Bronchial epithelial cell (primary cell): Measurements from ENCODE around the gene ILDR1. TPM values are rescaled to one million over a fixed set of nuclear protein-coding genes. Genes with fewer than 3 reads are reported as not detected.
A peak's percentile ranks its signal among the peaks of the same experiment; 100 is the strongest.

Experiments
- DNase-seq: peaks from one replicate; pipeline ENCODE4 v3.0.0-alpha.2; 2010; ENCODE audit warnings: low read depth
- FAIRE-seq: peaks from 2 replicates; lab custom pipeline; 2011; peaks lifted over from hg19 to GRCh38; lab: Jason Lieb, UNC
- H3K27me3 ChIP-seq: 2 replicates; pipeline ENCODE4 v1.5.1; 2011; ENCODE audit warnings: low read length; ENCODE audit not compliant: control insufficient read depth, insufficient read depth
- H3K36me3 ChIP-seq: 2 replicates; pipeline ENCODE4 v1.5.1; 2011; ENCODE audit warnings: low read length; ENCODE audit not compliant: control insufficient read depth, insufficient read depth
- H3K4me3 ChIP-seq: 2 replicates; pipeline ENCODE4 v1.5.1; 2011; ENCODE audit warnings: mild to moderate bottlenecking, low read depth, low read length, control low read depth
- CTCF ChIP-seq: IDR thresholded peaks from 2 replicates; pipeline ENCODE4 v1.5.1; 2011; ENCODE audit warnings: mild to moderate bottlenecking, moderate library complexity, low read length, control low read depth, inconsistent platforms; ENCODE audit not compliant: insufficient read depth, severe bottlenecking
- total RNA-seq: library from RNA; depleted of rRNA; stranded (reverse); fragments of >200 nt; gene quantifications from 2 replicates; pipeline ENCODE4 v1.2.1, GENCODE V29; 2014

The ILDR1 gene
- total RNA-seq, 1 donor from 2014 or later, result 1.6 TPM

GRCh38 chr3:121985846-121986245 is 36.2 kb downstream of the ILDR1 start:
- Histone ChIP-seq H3K36me3 (no peaks in the 10 kb centered on the region), H3K4me3 (no peak overlapping the region), H3K27me3 (no peaks in the 10 kb centered on the region)
- DNase-seq (no peak), FAIRE-seq (no peak)
- TF ChIP-seq CTCF, result no peak

GRCh38 chr3:121981473-121981872 is 40.6 kb downstream of the ILDR1 start:
- no peak for DNase-seq
- H3K4me3 ChIP-seq, result no peak overlapping the region
- H3K27me3 ChIP-seq, result no peaks in the 10 kb centered on the region
- no peak for TF ChIP-seq CTCF
- no peak for FAIRE-seq
- no peaks in the 10 kb centered on the region for H3K36me3 ChIP-seq

- no peaks in the 10 kb centered on the region for H3K36me3 ChIP-seq
- no peaks in the 10 kb centered on the region for H3K27me3 ChIP-seq
- FAIRE-seq (no peak), DNase-seq (no peak)
- TF ChIP-seq CTCF, result no peak
- no peak overlapping the region for H3K4me3 ChIP-seq
Observed at GRCh38 chr3:121980450-121980796, 41.6 kb downstream of the ILDR1 start.

GRCh38 chr3:121979734-121980449 is 42.2 kb downstream of the ILDR1 start:
- H3K36me3 ChIP-seq, result no peaks in the 10 kb centered on the region
- no peak for FAIRE-seq
- DNase-seq, result peak; percentile 90
- no peaks in the 10 kb centered on the region for H3K27me3 ChIP-seq
- TF ChIP-seq CTCF, result no peak
- H3K4me3 ChIP-seq, result no peak overlapping the region

- no peak for FAIRE-seq
- Histone ChIP-seq H3K27me3 (no peaks in the 10 kb centered on the region), H3K4me3 (no peak overlapping the region), H3K36me3 (no peaks in the 10 kb centered on the region)
- no peak for TF ChIP-seq CTCF
- DNase-seq, result peak; percentile 70
Observed at GRCh38 chr3:121979246-121979645, 42.8 kb downstream of the ILDR1 start.

- H3K36me3 ChIP-seq, result no peaks in the 10 kb centered on the region
- no peak for TF ChIP-seq CTCF
- FAIRE-seq, result no peak
- no peak for DNase-seq
- no peaks in the 10 kb centered on the region for H3K27me3 ChIP-seq
- H3K4me3 ChIP-seq, result no peak overlapping the region
Observed at GRCh38 chr3:121976727-121977126, 45.3 kb downstream of the ILDR1 start.
